H1 (cell line): Measurements from ENCODE around the gene BCAP31.

ENCODE experiments used
- TAF1 ChIP-seq: IDR thresholded peaks from 2 replicates; pipeline ENCODE4 v1.6.1; 2011; ENCODE audit warnings: mild to moderate bottlenecking, low read depth, low read length
- TBP ChIP-seq: IDR thresholded peaks from 2 replicates; pipeline ENCODE4 v1.6.1; 2011; ENCODE audit warnings: low read depth, low read length, improper control_type of control experiment

GRCh38 chrX:153709726-153710674 lies 14.2 kb downstream of the BCAP31 start:
- TF ChIP-seq TAF1 = no peak
- no peak for TF ChIP-seq TBP
